Airway epithelial cell (primary cell): ENCODE results near the gene FEM1A. TPM values are rescaled to one million over a fixed set of nuclear protein-coding genes. Genes with fewer than 3 reads are reported as not detected.

Experiments
- total RNA-seq: library from RNA; depleted of rRNA; stranded (reverse); fragments of >200 nt; gene quantifications from 2 replicates; pipeline ENCODE4 v1.2.3, GENCODE V29; 2015

The FEM1A gene, protein sequence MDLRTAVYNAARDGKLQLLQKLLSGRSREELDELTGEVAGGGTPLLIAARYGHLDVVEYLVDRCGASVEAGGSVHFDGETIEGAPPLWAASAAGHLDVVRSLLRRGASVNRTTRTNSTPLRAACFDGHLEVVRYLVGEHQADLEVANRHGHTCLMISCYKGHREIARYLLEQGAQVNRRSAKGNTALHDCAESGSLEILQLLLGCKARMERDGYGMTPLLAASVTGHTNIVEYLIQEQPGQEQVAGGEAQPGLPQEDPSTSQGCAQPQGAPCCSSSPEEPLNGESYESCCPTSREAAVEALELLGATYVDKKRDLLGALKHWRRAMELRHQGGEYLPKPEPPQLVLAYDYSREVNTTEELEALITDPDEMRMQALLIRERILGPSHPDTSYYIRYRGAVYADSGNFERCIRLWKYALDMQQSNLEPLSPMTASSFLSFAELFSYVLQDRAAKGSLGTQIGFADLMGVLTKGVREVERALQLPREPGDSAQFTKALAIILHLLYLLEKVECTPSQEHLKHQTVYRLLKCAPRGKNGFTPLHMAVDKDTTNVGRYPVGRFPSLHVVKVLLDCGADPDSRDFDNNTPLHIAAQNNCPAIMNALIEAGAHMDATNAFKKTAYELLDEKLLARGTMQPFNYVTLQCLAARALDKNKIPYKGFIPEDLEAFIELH
- total RNA-seq, result 15.8 and 19.5 TPM in 2 replicates

DNA sequence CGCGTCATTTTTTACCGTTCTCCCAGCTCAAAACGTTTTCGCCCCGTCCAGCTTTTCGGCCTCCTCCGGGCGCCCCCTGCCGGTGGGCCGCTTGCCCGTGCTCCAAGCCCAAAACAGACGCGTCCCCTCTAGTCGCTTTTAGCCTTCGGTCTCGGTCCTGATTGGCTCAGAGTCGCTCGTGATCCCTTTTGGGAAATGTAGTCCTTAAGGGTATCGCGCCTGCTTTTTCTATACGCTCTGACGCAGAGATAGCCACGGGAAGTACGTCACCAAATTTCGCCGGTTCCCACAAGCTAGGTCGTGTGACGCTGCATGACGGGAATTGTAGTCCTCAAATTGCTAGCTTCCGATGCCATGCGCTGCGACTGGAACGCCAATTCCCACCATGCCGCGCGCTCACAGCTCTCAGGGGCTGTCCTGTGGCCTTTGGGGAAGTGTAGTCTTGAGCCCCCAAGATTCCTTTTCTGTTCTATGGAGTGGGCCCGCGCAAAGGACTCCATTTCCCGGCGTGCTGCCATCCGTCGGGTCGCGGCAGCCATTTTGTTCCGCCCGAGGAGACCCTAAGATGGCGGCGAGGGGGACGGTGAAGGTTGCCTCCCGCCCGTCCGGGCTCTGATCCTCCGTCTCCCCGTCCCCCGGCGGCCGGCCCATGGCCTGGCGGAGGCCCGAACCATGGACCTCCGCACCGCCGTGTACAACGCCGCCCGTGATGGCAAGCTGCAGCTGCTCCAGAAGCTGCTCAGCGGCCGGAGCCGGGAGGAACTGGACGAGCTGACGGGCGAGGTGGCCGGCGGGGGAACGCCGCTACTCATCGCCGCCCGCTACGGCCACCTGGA is at the start of gene FEM1A:
Gene FEM1A, plus strand, starts transcription at position 552 of the 836 bp plus-strand sequence. Its CDS starts 121 bp downstream, at position 673.

DNA sequence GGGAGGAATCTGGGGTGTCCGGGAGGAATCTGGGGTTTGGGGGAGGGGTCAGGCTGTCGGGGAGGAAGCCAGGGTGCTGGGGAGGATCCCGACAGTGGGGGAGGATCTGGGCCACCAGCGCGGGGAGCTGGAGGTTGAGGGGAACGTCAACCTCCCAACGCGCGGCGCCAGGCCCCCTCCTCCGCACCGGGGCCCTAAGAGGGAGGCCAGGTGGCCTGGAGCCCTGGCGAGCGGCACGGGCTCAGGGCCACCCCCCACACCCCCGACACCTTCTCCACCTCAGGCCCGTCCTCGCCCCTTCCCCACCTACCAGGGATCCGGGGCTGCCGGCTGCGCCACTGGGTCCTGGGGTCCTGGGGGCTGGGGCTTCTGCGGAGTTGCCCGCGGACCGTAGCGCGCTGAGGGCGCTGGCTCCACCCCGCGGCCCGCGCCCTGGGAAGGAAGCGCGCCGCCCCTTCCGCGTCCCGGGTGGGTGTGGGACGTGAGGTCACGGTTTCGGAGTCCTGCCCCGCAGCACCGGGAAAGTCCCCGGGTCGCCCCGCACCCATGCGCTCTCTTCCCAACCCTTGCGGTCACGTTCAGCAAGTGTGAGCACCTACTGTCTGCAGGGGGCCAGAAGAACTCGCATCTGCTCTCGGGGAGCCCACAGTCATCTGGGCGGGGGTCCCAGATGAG is 39.9 kb downstream of the FEM1A start, which contains the start of gene TICAM1:
Gene TICAM1, minus strand, starts transcription at position 409 of the 675 bp plus-strand sequence. CDS start 13,335 bp downstream, outside the sequence.

Other genes starting within 250 kb of the FEM1A start
- gene SEMA6B, start 232.1 kb upstream of the FEM1A start, total RNA-seq, result 0.05 and 0.35 TPM in 2 replicates
- 5.7 and 6.1 TPM in 2 replicates for gene TNFAIP8L1, start 152.2 kb upstream of the FEM1A start, total RNA-seq
- gene MYDGF, start 121.4 kb upstream of the FEM1A start, total RNA-seq, result 118 and 142 TPM in 2 replicates
- 90.9 and 114 TPM in 2 replicates for gene DPP9, start 67.9 kb upstream of the FEM1A start, total RNA-seq
- 3.9 and 8.2 TPM in 2 replicates for gene TICAM1, start 40.0 kb downstream of the FEM1A start, total RNA-seq
- gene PLIN3, start 75.9 kb downstream of the FEM1A start, total RNA-seq, result 78.4 and 112 TPM in 2 replicates
- gene ARRDC5, start 111.2 kb downstream of the FEM1A start, total RNA-seq, result not detected in 2 replicates
- 40.7 and 46.9 TPM in 2 replicates for gene UHRF1, start 117.8 kb downstream of the FEM1A start, total RNA-seq
- gene KDM4B, start 177.4 kb downstream of the FEM1A start, total RNA-seq, result 15.6 and 19.8 TPM in 2 replicates